SK-N-SH (cell line): ENCODE data around the gene PPP1R9B. TPM values are rescaled to one million over a fixed set of nuclear protein-coding genes. Genes with fewer than 3 reads are reported as not detected.

ENCODE experiments used
- CTCF ChIA-PET: fragments of 300-600, 350-600 bp; formaldehyde crosslinking; extraction: SDS; loops from one replicate; lab custom pipeline; 2021; lab: Yijun Ruan, JAX
- POLR2A ChIA-PET: fragments of 350-600 bp; sonication (Branson Sonifier 250); formaldehyde crosslinking; extraction: SDS; loops from one replicate; lab custom pipeline; 2020; ENCODE audit warnings: antibody characterized with exemption, inconsistent platforms; lab: Yijun Ruan, JAX
- DNase-seq: peaks from one replicate; pipeline ENCODE4 v3.0.0; 2012
- H2AFZ ChIP-seq: fragments of 200-600 bp; sonication (generic); 2 replicates; pipeline ENCODE4 v1.8.1; 2016; ENCODE audit warnings: antibody characterized with exemption, mild to moderate bottlenecking, low read depth
- H3F3A ChIP-seq: fragments of 200-600 bp; sonication (generic); replicated peaks from 2 replicates; pipeline ENCODE3; 2016; ENCODE audit warnings: antibody characterized with exemption, mild to moderate bottlenecking; ENCODE audit not compliant: insufficient read depth
- H3K27ac ChIP-seq, 2 experiments: fragments of 200-500 bp in 1 of 2; fragments of 200-600 bp in 1 of 2; sonication (Bioruptor generic) in 1 of 2; sonication (generic), shearing (Covaris generic) in 1 of 2; 2 replicates each; pipeline versions ENCODE4 v1.5.1 to v1.6.1; 2014 to 2016; ENCODE audit warnings: low read depth in 2 of 2, inconsistent platforms in 1 of 2, low read length in 1 of 2, mild to moderate bottlenecking in 1 of 2, mixed read lengths in 1 of 2
- H3K27me3 ChIP-seq: fragments of 200-600 bp; sonication (generic), shearing (Covaris generic); 2 replicates; pipeline ENCODE4 v1.6.1; 2016; ENCODE audit warnings: mixed run types; ENCODE audit not compliant: insufficient read depth
- H3K36me3 ChIP-seq, 2 experiments: fragments of 200-500 bp in 1 of 2; fragments of 200-600 bp in 1 of 2; sonication (Bioruptor generic) in 1 of 2; sonication (generic) in 1 of 2; replicated peaks in 1 of 2; 2 replicates each; pipeline versions ENCODE3 to v1.5.1; 2014 to 2016; ENCODE audit warnings: low read length in 1 of 2, mild to moderate bottlenecking in 1 of 2; ENCODE audit not compliant: insufficient read depth in 2 of 2, control insufficient read depth in 1 of 2
- H3K4me1 ChIP-seq, 2 experiments: fragments of 200-500 bp in 1 of 2; fragments of 200-600 bp in 1 of 2; sonication (Bioruptor generic) in 1 of 2; sonication (generic), shearing (Covaris generic) in 1 of 2; 2 replicates each; pipeline versions ENCODE4 v1.5.1 to v1.6.1; 2014 to 2016; ENCODE audit warnings: low read depth in 1 of 2, low read length in 1 of 2, mixed run types in 1 of 2; ENCODE audit not compliant: insufficient read depth in 2 of 2, control insufficient read depth in 1 of 2
- H3K4me2 ChIP-seq: fragments of 200-600 bp; sonication (generic), shearing (Covaris generic); 2 replicates; pipeline ENCODE4 v1.6.1; 2017; ENCODE audit warnings: mixed run types
- H3K4me3 ChIP-seq, 2 experiments: fragments of 200-500 bp in 1 of 2; fragments of 200-600 bp in 1 of 2; sonication (Bioruptor generic) in 1 of 2; sonication (generic), shearing (Covaris generic) in 1 of 2; 2 replicates each; pipeline versions ENCODE4 v1.5.1 to v1.8.1; 2014 to 2016; ENCODE audit warnings: low read depth in 2 of 2, inconsistent platforms in 1 of 2, low read length in 1 of 2, mild to moderate bottlenecking in 1 of 2, mixed read lengths in 1 of 2, moderate library complexity in 1 of 2
- H3K79me2 ChIP-seq: fragments of 200-600 bp; sonication (generic); 2 replicates; pipeline ENCODE4 v1.8.1; 2017; ENCODE audit warnings: mild to moderate bottlenecking; ENCODE audit not compliant: insufficient read depth
- H3K9ac ChIP-seq: fragments of 200-600 bp; sonication (generic); 2 replicates; pipeline ENCODE4 v1.6.1; 2017; ENCODE audit warnings: mixed run types
- H3K9me2 ChIP-seq: fragments of 200-600 bp; sonication (generic); 2 replicates; pipeline ENCODE4 v1.6.1; 2017; ENCODE audit warnings: mixed run types
- H3K9me3 ChIP-seq: fragments of 200-600 bp; sonication (generic); 2 replicates; pipeline ENCODE4 v1.6.1; 2017; ENCODE audit warnings: mixed run types, mild to moderate bottlenecking, moderate library complexity
- H4K20me1 ChIP-seq: fragments of 200-600 bp; sonication (generic); 2 replicates; pipeline ENCODE4 v1.6.1; 2017; ENCODE audit warnings: mild to moderate bottlenecking, mixed run types; ENCODE audit not compliant: insufficient read depth
- CHD2 ChIP-seq: fragments of 150-350 bp; IDR thresholded peaks from 2 replicates; pipeline ENCODE4 v1.6.1; 2018; ENCODE audit warnings: low read length; ENCODE audit not compliant: partially characterized antibody
- CTCF ChIP-seq: fragments of 200-600 bp; sonication (generic); IDR thresholded peaks from 2 replicates; pipeline ENCODE4 v1.6.1; 2017; ENCODE audit warnings: antibody characterized with exemption, mild to moderate bottlenecking, moderate library complexity
- ELF1 ChIP-seq: IDR thresholded peaks from 2 replicates; pipeline ENCODE4 v1.4.0; 2012
- EZH2phosphoT487 ChIP-seq: fragments of 200-600 bp; sonication (generic); IDR thresholded peaks from 2 replicates; pipeline ENCODE4 v1.6.1; 2017; ENCODE audit warnings: low read depth, mixed run types, mild to moderate bottlenecking, antibody characterized with exemption, moderate library complexity, borderline replicate concordance
- GATA2 ChIP-seq: sonication (generic); formaldehyde crosslinking; IDR thresholded peaks from 2 replicates; pipeline ENCODE4 v1.5.0; 2020; ENCODE audit warnings: mild to moderate bottlenecking, missing genetic modification reagents
- JUND ChIP-seq: IDR thresholded peaks from 2 replicates; pipeline ENCODE4 v1.4.0; 2012
- MAX ChIP-seq: IDR thresholded peaks from 2 replicates; pipeline ENCODE4 v1.4.0; 2012; ENCODE audit warnings: low read depth
- MEF2A ChIP-seq: IDR thresholded peaks from 2 replicates; pipeline ENCODE4 v1.4.0; 2012; ENCODE audit warnings: low read depth, borderline replicate concordance
- RAD21 ChIP-seq: IDR thresholded peaks from 2 replicates; pipeline ENCODE4 v1.6.1; 2012; ENCODE audit warnings: mild to moderate bottlenecking, low read length
- RCOR1 ChIP-seq: fragments of 150-350 bp; IDR thresholded peaks from 2 replicates; pipeline ENCODE4 v1.6.1; 2017; ENCODE audit warnings: antibody characterized with exemption, low read length
- REST ChIP-seq: IDR thresholded peaks from 2 replicates; pipeline ENCODE4 v1.6.1; 2012; ENCODE audit warnings: mild to moderate bottlenecking, low read depth, low read length, moderate library complexity
- SIN3A ChIP-seq: IDR thresholded peaks from 2 replicates; pipeline ENCODE4 v1.6.1; 2012; ENCODE audit warnings: low read depth, mild to moderate bottlenecking, low read length, moderate library complexity, borderline replicate concordance
- SMC3 ChIP-seq: IDR thresholded peaks from 2 replicates; pipeline ENCODE4 v1.6.1; 2012; ENCODE audit warnings: low read depth, low read length, improper control_type of control experiment
- TCF12 ChIP-seq: IDR thresholded peaks from 2 replicates; pipeline ENCODE4 v1.4.0; 2012
- TEAD4 ChIP-seq: IDR thresholded peaks from 2 replicates; pipeline ENCODE4 v1.4.0; 2012; ENCODE audit warnings: mild to moderate bottlenecking, borderline replicate concordance; ENCODE audit not compliant: insufficient read depth
- WGBS: methylation state at CpG from one replicate; pipeline ENCODE4 v1.1.6; 2017; ENCODE audit warnings: low lambda C conversion rate; 5-methylcytosine and 5-hydroxymethylcytosine counted together
- polyA plus RNA-seq, 3 experiments: library from polyadenylated mRNA; depleted of rRNA; stranded (reverse); fragments of >200 nt; gene quantifications; 2 replicates each; pipeline ENCODE4 v1.2.3, GENCODE V29; 2012
- TF ChIP-seq, protein P1 (sequence below): IDR thresholded peaks from 2 replicates; pipeline ENCODE4; 2012
- TF ChIP-seq, protein P2 (sequence below): fragments of 150-350 bp; IDR thresholded peaks from 2 replicates; pipeline ENCODE4 v1.6.1; 2017; ENCODE audit warnings: antibody characterized with exemption, low read length, low read depth, borderline replicate concordance

PPP1R9B gene
- polyA plus RNA-seq, 1 of the 3 experiments (the other 2 are of a cell fraction) = 35.2 TPM

DNA sequence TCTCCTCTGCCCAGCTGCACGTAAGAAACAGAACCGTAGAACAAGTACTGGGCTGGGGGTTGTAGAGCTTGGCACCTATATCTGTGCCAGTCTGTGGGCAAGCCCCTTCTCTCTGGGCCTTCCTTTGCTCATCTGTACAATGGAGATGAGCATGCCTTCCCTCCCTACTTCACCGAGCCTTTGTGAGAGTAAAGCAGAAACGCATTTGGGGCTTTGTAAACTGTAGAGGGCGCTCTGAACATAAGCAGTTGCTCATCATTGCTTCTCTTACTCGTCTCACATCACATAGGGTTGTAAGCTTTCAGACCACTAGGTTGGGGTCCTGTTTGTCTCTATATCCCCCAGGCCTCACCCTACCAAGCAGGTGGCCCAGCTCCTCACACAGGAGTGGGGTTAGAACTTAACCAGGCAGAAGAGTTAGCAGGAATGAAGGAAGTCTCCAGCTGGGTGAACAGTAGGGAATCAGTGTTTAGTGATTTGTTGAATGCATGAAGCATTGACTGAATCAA, 35.6 kb downstream of the PPP1R9B start:
- Histone ChIP-seq H3F3A (no peaks in the 10 kb centered on the region), H3K27ac (no peak overlapping the region), H3K36me3 (peaks cover 0 to 9% of the 10 kb centered on the region in 2 experiments), H3K9me3 (no peaks in the 10 kb centered on the region), H2AFZ (no peak overlapping the region), H3K27me3 (no peaks in the 10 kb centered on the region), H3K4me1 (peaks cover 0 to 24% of the 10 kb centered on the region in 2 experiments; a peak in 1 of 4 replicates), H3K4me3 (no peak overlapping the region), H3K9me2 (no peaks in the 10 kb centered on the region), H4K20me1 (no peaks in the 10 kb centered on the region)
- CTCF ChIA-PET = interaction anchor here (0.6 to 16.3 kb wide), 25 partner anchors 13 to 247 kb away, joined by 3 to 297 read pairs (median 5); partner anchors contain the start of genes COL1A1, PDK2, PPP1R9B and SAMD14
- peak; percentile 79 for DNase-seq
- WGBS = 41% methylated on average over 6 of the region's 6 CpGs
- no peak for TF ChIP-seq TEAD4
- TF ChIP-seq SMC3 = peak; percentile 60
- TF ChIP-seq REST = no peak
- TF ChIP-seq CTCF = peak; percentile 93
- TF ChIP-seq RAD21 = peak; percentile 75
- TF ChIP-seq GATA2 (CRISPR knock-in tag) = no peak
- no peak for TF ChIP-seq EZH2phosphoT487
- no peak for TF ChIP-seq MEF2A
- TF ChIP-seq, all 33 proteins: peak for 3
- Histone ChIP-seq H3K9ac (no peak overlapping the region), H3K79me2 (no peaks in the 10 kb centered on the region), H3K4me2 (no peak overlapping the region)
- POLR2A ChIA-PET = interaction anchor here (0.7 to 1.4 kb wide), 2 partner anchors 47 to 63 kb away, joined by 3 to 5 read pairs; no protein-coding TSS in a partner anchor

DNA sequence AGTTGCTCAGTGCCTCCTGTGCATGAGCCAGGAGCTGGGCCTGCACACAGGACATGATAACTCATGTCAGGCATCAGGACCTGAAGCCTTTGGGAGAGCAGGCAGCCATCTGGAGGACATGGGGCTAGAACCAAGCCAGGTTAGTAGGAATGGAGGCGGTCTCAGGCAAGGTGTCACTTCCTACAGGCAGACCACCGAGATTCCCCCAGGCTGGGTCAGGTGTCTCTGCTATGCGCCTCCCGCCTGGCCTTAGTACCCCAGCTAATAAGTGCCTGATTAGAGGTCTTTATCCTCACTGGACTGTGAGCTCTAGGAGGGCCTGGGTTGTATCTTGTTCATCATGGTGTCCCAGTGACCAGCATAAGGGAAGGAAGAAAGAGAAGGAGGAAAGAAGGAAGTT, 36.1 kb downstream of the PPP1R9B start:
- POLR2A ChIA-PET = interaction anchor here (1.4 kb wide), 1 partner anchor 47 kb away, joined by 5 read pairs; no protein-coding TSS in a partner anchor
- no peaks in the 10 kb centered on the region for H3K9me3 ChIP-seq
- WGBS = 90% methylated on average over 4 of the region's 4 CpGs
- no peak for TF ChIP-seq ELF1
- TF ChIP-seq SIN3A = no peak
- TF ChIP-seq JUND = no peak
- TF ChIP-seq RCOR1 = no peak
- no peak for TF ChIP-seq CHD2
- TF ChIP-seq, protein P1, sequence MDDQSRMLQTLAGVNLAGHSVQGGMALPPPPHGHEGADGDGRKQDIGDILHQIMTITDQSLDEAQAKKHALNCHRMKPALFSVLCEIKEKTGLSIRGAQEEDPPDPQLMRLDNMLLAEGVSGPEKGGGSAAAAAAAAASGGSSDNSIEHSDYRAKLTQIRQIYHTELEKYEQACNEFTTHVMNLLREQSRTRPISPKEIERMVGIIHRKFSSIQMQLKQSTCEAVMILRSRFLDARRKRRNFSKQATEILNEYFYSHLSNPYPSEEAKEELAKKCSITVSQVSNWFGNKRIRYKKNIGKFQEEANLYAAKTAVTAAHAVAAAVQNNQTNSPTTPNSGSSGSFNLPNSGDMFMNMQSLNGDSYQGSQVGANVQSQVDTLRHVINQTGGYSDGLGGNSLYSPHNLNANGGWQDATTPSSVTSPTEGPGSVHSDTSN = no peak
- TF ChIP-seq EZH2phosphoT487 = no peak
- TF ChIP-seq CTCF = no peak
- no peak for TF ChIP-seq MAX
- TF ChIP-seq, protein P2, sequence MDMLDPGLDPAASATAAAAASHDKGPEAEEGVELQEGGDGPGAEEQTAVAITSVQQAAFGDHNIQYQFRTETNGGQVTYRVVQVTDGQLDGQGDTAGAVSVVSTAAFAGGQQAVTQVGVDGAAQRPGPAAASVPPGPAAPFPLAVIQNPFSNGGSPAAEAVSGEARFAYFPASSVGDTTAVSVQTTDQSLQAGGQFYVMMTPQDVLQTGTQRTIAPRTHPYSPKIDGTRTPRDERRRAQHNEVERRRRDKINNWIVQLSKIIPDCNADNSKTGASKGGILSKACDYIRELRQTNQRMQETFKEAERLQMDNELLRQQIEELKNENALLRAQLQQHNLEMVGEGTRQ = no peak
- no peak for TF ChIP-seq TCF12

More for the DNA sequence above, 36.1 kb downstream of the PPP1R9B start:
- CTCF ChIA-PET = interaction anchor here (0.8 to 16.3 kb wide), 19 partner anchors 13 to 193 kb away, joined by 3 to 297 read pairs (median 8); partner anchors contain the start of genes COL1A1, PDK2, PPP1R9B and SAMD14
- peaks cover 0 to 24% of the 10 kb centered on the region in 2 experiments; a peak in 1 of 4 replicates for H3K4me1 ChIP-seq
- H3K79me2 ChIP-seq = no peaks in the 10 kb centered on the region
- H3K9me2 ChIP-seq = no peaks in the 10 kb centered on the region
- H3K27me3 ChIP-seq = no peaks in the 10 kb centered on the region
- H3F3A ChIP-seq = no peaks in the 10 kb centered on the region
- DNase-seq = no peak
- no peak overlapping the region for H3K27ac ChIP-seq
- peaks cover 0 to 12% of the 10 kb centered on the region in 2 experiments for H3K36me3 ChIP-seq
- no peak overlapping the region for H3K4me2 ChIP-seq
- H3K9ac ChIP-seq = no peak overlapping the region
- no peaks in the 10 kb centered on the region for H4K20me1 ChIP-seq
- H3K4me3 ChIP-seq = no peak overlapping the region
- no peak overlapping the region for H2AFZ ChIP-seq
